SU-DHL-6 (cell line): Measurements from ENCODE around the gene BOLA1.

Source experiments
- CTCF ChIP-seq: fragments of 200-600 bp; sonication (generic); IDR thresholded peaks from one replicate; pipeline ENCODE4 v1.5.1; 2017; ENCODE audit warnings: antibody characterized with exemption, mild to moderate bottlenecking, low read length, moderate library complexity; ENCODE audit not compliant: insufficient read depth, poor library complexity, severe bottlenecking
- EZH2phosphoT487 ChIP-seq: fragments of 200-600 bp; sonication (generic), shearing (Covaris generic); conservative IDR thresholded peaks from 2 replicates; pipeline ENCODE4 v1.6.1; 2018; ENCODE audit warnings: mild to moderate bottlenecking, antibody characterized with exemption, low read length, moderate library complexity, mixed read lengths

- no peak for TF ChIP-seq CTCF
- TF ChIP-seq EZH2phosphoT487 = no peak
Observed at GRCh38 chr1:149916898-149917252, 17.5 kb downstream of the BOLA1 start.
